HEK293T (cell line): ENCODE results near the gene STIP1.

Source experiments
- FOXK2 ChIP-seq: fragments of 450-650 bp; IDR thresholded peaks from 2 replicates; pipeline ENCODE4 v1.6.1; 2016; ENCODE audit warnings: mild to moderate bottlenecking
- SUZ12 ChIP-seq: fragments of 450-650 bp; IDR thresholded peaks from 2 replicates; pipeline ENCODE4 v1.6.1; 2016; ENCODE audit warnings: mild to moderate bottlenecking

DNA sequence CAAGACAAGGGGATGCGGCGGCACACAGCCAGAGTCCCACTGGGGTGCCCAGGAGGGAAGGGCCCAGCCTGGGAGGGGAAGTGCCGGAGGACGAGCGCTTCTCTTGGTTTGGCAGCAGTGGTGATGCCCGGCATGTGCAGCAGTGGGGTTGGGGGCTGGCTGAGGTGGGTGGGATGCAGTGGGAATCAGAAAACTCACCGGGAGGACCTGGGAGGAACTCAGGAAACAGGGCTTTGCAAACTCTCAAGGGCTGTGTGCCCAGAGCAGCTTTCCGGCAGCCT lies 23.5 kb downstream of the STIP1 start:
- TF ChIP-seq FOXK2 = no peak
- TF ChIP-seq SUZ12 = no peak
